ENCODE data around the gene USH2A. TPM values are rescaled to one million over a fixed set of nuclear protein-coding genes. Genes with fewer than 3 reads are reported as not detected.

USH2A gene
- total RNA-seq, 2 experiments from 2014 or later: not detected

GRCh38 chr1:215661033-215661432, 762.2 kb downstream of the USH2A start:
- ATAC-seq (no peak), DNase-seq (no peak)
- Mint-ChIP-seq H3K27me3 (peaks cover 7% of the 10 kb centered on the region), H3K36me3 (ENCODE audit: low read depth) (no peaks in the 10 kb centered on the region), H3K9me3 (ENCODE audit: low read depth) (no peaks in the 10 kb centered on the region), H3K27ac (no peak overlapping the region), H3K4me1 (no peaks in the 10 kb centered on the region), H3K4me3 (no peak overlapping the region)
- intact Hi-C loops (cut with DNase I, micrococcal nuclease): no loop called here
- ChIA-PET POLR2A (no interaction called here), CTCF (no interaction called here)

- Mint-ChIP-seq H3K27me3 (peaks cover 5% of the 10 kb centered on the region), H3K4me3 (no peak overlapping the region), H3K36me3 (ENCODE audit: low read depth) (no peaks in the 10 kb centered on the region), H3K4me1 (no peaks in the 10 kb centered on the region), H3K27ac (no peak overlapping the region), H3K9me3 (ENCODE audit: low read depth) (no peaks in the 10 kb centered on the region)
- CTCF ChIA-PET: no interaction called here
- ATAC-seq (no peak), DNase-seq (no peak)
- intact Hi-C loops (cut with DNase I, micrococcal nuclease): no loop called here
- POLR2A ChIA-PET: no interaction called here
Observed at GRCh38 chr1:215660259-215660658, 763.0 kb downstream of the USH2A start.

DNA sequence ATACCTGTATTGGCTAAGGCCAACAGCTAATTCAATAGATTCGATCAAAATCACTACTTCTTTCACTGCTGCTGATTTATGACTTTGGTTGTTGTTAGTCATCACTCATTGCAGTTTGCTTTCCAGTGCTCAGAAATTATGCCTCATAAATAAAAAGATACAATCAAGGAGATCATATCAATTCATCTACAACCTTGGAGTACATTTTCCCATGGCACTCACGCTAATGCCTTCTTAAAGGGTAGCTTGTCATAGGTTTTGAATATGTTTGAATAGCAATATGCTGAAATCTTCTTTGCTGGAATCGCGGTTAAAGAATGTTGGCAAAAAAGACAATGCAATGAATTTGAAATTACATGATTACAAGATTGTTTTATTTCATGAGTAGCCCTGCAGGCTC, 766.2 kb downstream of the USH2A start:
- intact Hi-C loops (cut with DNase I, micrococcal nuclease): loop anchor here in 1 of 2 experiments (5.0 kb wide), 1 partner anchor 1735 kb away; no protein-coding TSS in a partner anchor
- ChIA-PET POLR2A (no interaction called here), CTCF (no interaction called here)
- Mint-ChIP-seq H3K9me3 (ENCODE audit: low read depth) (no peaks in the 10 kb centered on the region), H3K4me3 (no peak overlapping the region), H3K4me1 (no peaks in the 10 kb centered on the region), H3K36me3 (ENCODE audit: low read depth) (no peaks in the 10 kb centered on the region), H3K27me3 (peaks cover 5% of the 10 kb centered on the region), H3K27ac (no peak overlapping the region)
- DNase-seq (no peak), ATAC-seq (no peak)

DNA sequence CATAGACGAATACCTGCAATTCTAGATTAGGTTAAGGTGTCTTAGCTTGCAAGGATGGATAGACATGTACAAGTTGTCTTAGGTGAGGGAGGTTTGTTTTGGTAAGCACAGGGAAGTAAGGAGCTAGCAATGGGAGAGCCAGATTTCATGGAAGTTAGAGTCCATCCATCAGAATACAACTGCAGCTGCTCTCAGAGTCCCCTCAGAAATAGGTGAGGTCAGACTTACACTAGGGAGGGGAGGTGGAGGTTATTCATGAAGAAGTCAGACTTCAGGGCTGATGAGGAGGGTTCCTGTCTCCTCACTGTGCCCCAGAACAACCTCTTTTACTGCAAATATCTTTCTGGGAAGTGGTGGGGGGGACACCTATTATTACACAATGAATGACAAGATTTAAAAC, 770.9 kb downstream of the USH2A start:
- ChIA-PET POLR2A (no interaction called here), CTCF (no interaction called here)
- intact Hi-C loops (cut with DNase I, micrococcal nuclease): no loop called here
- ATAC-seq (no peak), DNase-seq (no peak)
- Mint-ChIP-seq H3K27ac (no peak overlapping the region), H3K27me3 (peaks cover 2% of the 10 kb centered on the region), H3K4me1 (peaks cover 1% of the 10 kb centered on the region), H3K9me3 (ENCODE audit: low read depth) (no peaks in the 10 kb centered on the region), H3K36me3 (ENCODE audit: low read depth) (no peaks in the 10 kb centered on the region), H3K4me3 (no peak overlapping the region)

GRCh38 chr1:215651867-215652266, 771.4 kb downstream of the USH2A start:
- H3K27me3 Mint-ChIP-seq: peaks cover 2% of the 10 kb centered on the region
- H3K4me1 Mint-ChIP-seq: peaks cover 1% of the 10 kb centered on the region
- no peaks in the 10 kb centered on the region for H3K9me3 Mint-ChIP-seq (ENCODE audit: low read depth)
- ATAC-seq (no peak), DNase-seq (no peak)
- H3K27ac Mint-ChIP-seq: no peak overlapping the region
- POLR2A ChIA-PET: no interaction called here
- CTCF ChIA-PET: no interaction called here
- no peaks in the 10 kb centered on the region for H3K36me3 Mint-ChIP-seq (ENCODE audit: low read depth)
- intact Hi-C loops (cut with DNase I, micrococcal nuclease): no loop called here
- no peak overlapping the region for H3K4me3 Mint-ChIP-seq

DNA sequence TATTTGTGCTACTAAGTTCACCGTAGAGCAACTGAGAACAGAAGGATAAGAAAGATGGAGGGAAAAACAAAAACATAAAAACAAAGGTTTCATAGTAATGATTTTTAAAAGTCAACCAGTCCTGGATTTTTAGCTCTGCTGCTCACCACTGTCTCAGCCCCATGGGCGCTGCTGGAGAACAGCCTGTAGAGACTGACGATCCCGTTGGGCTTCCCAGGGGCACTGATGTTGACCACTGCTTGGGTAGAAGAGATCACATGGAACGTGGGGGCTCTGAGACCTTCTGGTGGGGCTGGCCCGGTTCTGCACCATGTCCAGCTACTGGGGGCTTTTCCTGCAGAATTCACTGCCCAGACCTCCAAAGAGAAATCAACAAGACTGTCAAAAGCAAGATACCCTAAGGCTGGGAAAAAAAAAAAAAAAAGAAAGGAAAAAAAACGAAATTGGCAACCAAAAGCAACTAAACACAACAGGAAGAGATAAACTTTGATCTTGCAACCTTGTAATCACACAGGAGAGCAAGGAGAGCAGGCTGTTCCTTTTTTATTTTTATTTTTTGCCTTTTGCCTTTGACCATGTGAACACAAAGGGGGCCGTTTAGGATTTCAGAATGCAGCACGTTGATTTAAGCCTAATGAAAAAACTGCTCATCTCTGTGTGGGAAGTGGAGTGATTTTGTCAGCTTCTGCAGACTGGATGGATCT, 772.6 kb downstream of the USH2A start:
- no peak overlapping the region for H3K27ac Mint-ChIP-seq
- intact Hi-C loops (cut with DNase I, micrococcal nuclease): no loop called here
- peaks cover 2% of the 10 kb centered on the region for H3K27me3 Mint-ChIP-seq
- H3K36me3 Mint-ChIP-seq (ENCODE audit: low read depth): no peaks in the 10 kb centered on the region
- no peak for ATAC-seq
- DNase-seq: no peak
- H3K4me1 Mint-ChIP-seq: peaks cover 1% of the 10 kb centered on the region
- ChIA-PET POLR2A (no interaction called here), CTCF (no interaction called here)
- H3K4me3 Mint-ChIP-seq: no peak overlapping the region
- H3K9me3 Mint-ChIP-seq (ENCODE audit: low read depth): no peaks in the 10 kb centered on the region

- POLR2A ChIA-PET: no interaction called here
- ATAC-seq: no peak
- intact Hi-C loops (cut with DNase I, micrococcal nuclease): no loop called here
Observed at GRCh38 chr1:215648957-215649356, 774.3 kb downstream of the USH2A start.

GRCh38 chr1:215647738-215648137, 775.5 kb downstream of the USH2A start:
- Mint-ChIP-seq H3K27ac (no peak overlapping the region), H3K9me3 (ENCODE audit: low read depth) (no peaks in the 10 kb centered on the region), H3K36me3 (ENCODE audit: low read depth) (no peaks in the 10 kb centered on the region), H3K4me1 (peaks cover 1% of the 10 kb centered on the region), H3K27me3 (peaks cover 2% of the 10 kb centered on the region), H3K4me3 (no peak overlapping the region)
- intact Hi-C loops (cut with DNase I, micrococcal nuclease): no loop called here
- CTCF ChIA-PET: no interaction called here
- ATAC-seq: no peak
- DNase-seq: no peak
- POLR2A ChIA-PET: no interaction called here

More at GRCh38 chr1:215648957-215649356, 774.3 kb downstream of the USH2A start:
- DNase-seq: no peak
- H3K36me3 Mint-ChIP-seq (ENCODE audit: low read depth): no peaks in the 10 kb centered on the region
- no peak overlapping the region for H3K27ac Mint-ChIP-seq
- CTCF ChIA-PET: no interaction called here
- H3K4me3 Mint-ChIP-seq: no peak overlapping the region
- H3K9me3 Mint-ChIP-seq (ENCODE audit: low read depth): no peaks in the 10 kb centered on the region
- peaks cover 1% of the 10 kb centered on the region for H3K4me1 Mint-ChIP-seq
- H3K27me3 Mint-ChIP-seq: peaks cover 2% of the 10 kb centered on the region

DNA sequence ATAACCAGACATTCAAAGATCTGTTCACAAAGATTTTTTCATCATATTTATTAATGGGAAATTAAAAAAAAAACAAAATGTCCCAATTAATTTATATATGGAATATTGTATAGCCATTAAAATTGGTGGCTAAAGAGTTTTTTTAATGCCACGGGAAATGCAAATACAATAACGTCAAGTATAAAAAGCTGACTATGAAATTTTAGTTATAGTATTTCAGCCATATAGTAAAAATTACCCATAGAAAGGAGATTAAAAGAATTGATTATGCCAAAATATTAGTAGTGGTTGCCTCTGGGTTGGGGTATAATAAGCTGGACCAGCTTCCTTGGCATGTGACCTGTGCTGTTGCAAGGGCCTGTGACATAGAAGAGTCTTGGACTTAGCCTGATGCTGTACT, 777.4 kb downstream of the USH2A start:
- ChIA-PET POLR2A (no interaction called here), CTCF (no interaction called here)
- intact Hi-C loops (cut with DNase I, micrococcal nuclease): no loop called here

GRCh38 chr1:215645182-215645581, 778.1 kb downstream of the USH2A start:
- Mint-ChIP-seq H3K36me3 (ENCODE audit: low read depth) (no peaks in the 10 kb centered on the region), H3K27ac (no peak overlapping the region), H3K9me3 (ENCODE audit: low read depth) (no peaks in the 10 kb centered on the region), H3K4me3 (no peak overlapping the region), H3K27me3 (peaks cover 2% of the 10 kb centered on the region), H3K4me1 (no peaks in the 10 kb centered on the region)
- ATAC-seq: no peak
- no peak for DNase-seq
- ChIA-PET POLR2A (no interaction called here), CTCF (no interaction called here)
- intact Hi-C loops (cut with DNase I, micrococcal nuclease): no loop called here

More for the DNA sequence above, 777.4 kb downstream of the USH2A start:
- Mint-ChIP-seq H3K36me3 (ENCODE audit: low read depth) (no peaks in the 10 kb centered on the region), H3K27ac (no peak overlapping the region), H3K27me3 (peaks cover 2% of the 10 kb centered on the region), H3K4me1 (no peaks in the 10 kb centered on the region), H3K9me3 (ENCODE audit: low read depth) (no peaks in the 10 kb centered on the region), H3K4me3 (no peak overlapping the region)
- ATAC-seq (no peak), DNase-seq (no peak)

- H3K36me3 Mint-ChIP-seq (ENCODE audit: low read depth): no peaks in the 10 kb centered on the region
- no peaks in the 10 kb centered on the region for H3K4me1 Mint-ChIP-seq
- ChIA-PET CTCF (no interaction called here), POLR2A (no interaction called here)
- H3K9me3 Mint-ChIP-seq (ENCODE audit: low read depth): no peaks in the 10 kb centered on the region
- intact Hi-C loops (cut with DNase I, micrococcal nuclease): no loop called here
- no peaks in the 10 kb centered on the region for H3K27me3 Mint-ChIP-seq
- no peak overlapping the region for H3K4me3 Mint-ChIP-seq
- no peak overlapping the region for H3K27ac Mint-ChIP-seq
- no peak for DNase-seq
- ATAC-seq: no peak
Observed at GRCh38 chr1:215643592-215644321, 779.5 kb downstream of the USH2A start.

DNA sequence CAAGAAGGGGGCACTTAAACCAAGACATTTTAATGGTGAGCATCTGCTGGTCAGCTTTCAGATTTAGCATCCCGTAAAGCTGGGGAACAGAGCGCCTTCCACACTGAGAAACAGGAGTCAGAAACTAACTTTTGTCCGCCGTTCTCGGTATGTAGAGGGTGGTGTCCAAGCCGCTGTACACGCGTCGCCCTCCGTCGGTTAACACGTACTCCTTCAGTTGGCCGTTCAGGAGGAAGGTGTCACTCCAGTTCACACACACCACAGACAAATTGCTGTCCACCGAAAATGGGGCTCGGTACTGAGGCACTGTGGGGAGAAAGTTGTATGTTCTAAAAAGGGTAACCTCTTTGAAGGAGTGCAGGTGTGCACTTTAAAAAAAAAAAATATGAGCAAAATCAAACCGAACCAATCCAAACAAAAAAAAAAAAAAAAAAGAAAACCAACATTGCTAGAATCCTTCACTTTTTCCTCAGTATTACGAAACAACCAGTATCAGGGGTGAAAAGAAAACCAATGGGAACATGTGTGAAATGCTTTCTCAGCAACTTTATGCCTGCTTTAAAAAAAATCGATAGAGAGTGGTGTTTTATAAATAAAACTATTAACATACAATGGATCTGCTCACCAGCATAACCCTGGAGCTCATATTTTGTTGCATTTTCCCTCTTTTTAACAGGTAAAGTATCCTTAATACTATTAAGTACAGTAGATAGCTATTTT, 782.7 kb downstream of the USH2A start:
- intact Hi-C loops (cut with DNase I, micrococcal nuclease): no loop called here
- DNase-seq: no peak
- Mint-ChIP-seq H3K27me3 (peaks cover 3% of the 10 kb centered on the region), H3K4me1 (no peaks in the 10 kb centered on the region), H3K9me3 (ENCODE audit: low read depth) (no peaks in the 10 kb centered on the region), H3K36me3 (ENCODE audit: low read depth) (no peaks in the 10 kb centered on the region), H3K4me3 (no peak overlapping the region), H3K27ac (no peak overlapping the region)
- ChIA-PET POLR2A (no interaction called here), CTCF (no interaction called here)
- no peak for ATAC-seq

Measured in activated CD4-positive, alpha-beta T cell treated with anti-CD3 and anti-CD28 coated beads for 36 hours (primary cell).